OCI-LY3 (cell line): ENCODE data around the gene TTC28.

Experiments
- H2AFZ ChIP-seq: fragments of 200-600, 300-600 bp; shearing (Covaris generic); 2 replicates; pipeline ENCODE4 v1.6.0; 2014; ENCODE audit warnings: antibody characterized with exemption, low read depth, low read length
- H3K27ac ChIP-seq: fragments of 200-600, 300-600 bp; sonication (generic); 2 replicates; pipeline ENCODE4 v1.5.1; 2014; ENCODE audit warnings: mild to moderate bottlenecking, low read length, moderate library complexity, mixed read lengths
- H3K27me3 ChIP-seq: fragments of 200-600, 300-600 bp; sonication (generic); 2 replicates; pipeline ENCODE4 v1.6.1; 2014; ENCODE audit warnings: low read depth, low read length, mixed read lengths
- H3K36me3 ChIP-seq: fragments of 200-600, 300-600 bp; sonication (generic); replicated peaks from 2 replicates; pipeline ENCODE3; 2014; ENCODE audit warnings: low read depth, low read length, mixed read lengths
- H3K4me1 ChIP-seq: fragments of 300-600, 200-600 bp; sonication (generic); 2 replicates; pipeline ENCODE4 v1.6.1; 2014; ENCODE audit warnings: low read length, mixed read lengths
- H3K4me2 ChIP-seq: fragments of 200-600, 300-600 bp; sonication (generic); 2 replicates; pipeline ENCODE4 v1.6.1; 2014; ENCODE audit warnings: low read length, mixed read lengths
- H3K4me3 ChIP-seq: fragments of 300-600, 200-600 bp; sonication (generic); 2 replicates; pipeline ENCODE4 v1.5.1; 2014; ENCODE audit warnings: antibody characterized with exemption, mild to moderate bottlenecking, low read length, moderate library complexity
- H3K79me2 ChIP-seq: fragments of 300-600, 200-600 bp; shearing (Covaris generic); 2 replicates; pipeline ENCODE4 v1.6.1; 2014; ENCODE audit warnings: mild to moderate bottlenecking, low read length, mixed read lengths
- H3K9ac ChIP-seq: fragments of 300-600, 200-600 bp; shearing (Covaris generic); 2 replicates; pipeline ENCODE4 v1.6.0; 2014; ENCODE audit warnings: mild to moderate bottlenecking, low read length, moderate library complexity
- H3K9me3 ChIP-seq: fragments of 200-600, 300-600 bp; shearing (Covaris generic); 2 replicates; pipeline ENCODE4 v1.6.1; 2014; ENCODE audit warnings: low read length, mixed read lengths; ENCODE audit not compliant: insufficient read depth
- H4K20me1 ChIP-seq: fragments of 200-600, 300-600 bp; sonication (generic); 2 replicates; pipeline ENCODE4 v1.6.1; 2016; ENCODE audit warnings: low read length, mixed read lengths; ENCODE audit not compliant: insufficient read depth
- CTCF ChIP-seq: fragments of 200-600, 300-600 bp; sonication (generic); IDR thresholded peaks from 2 replicates; pipeline ENCODE4 v1.5.1; 2014; ENCODE audit warnings: antibody characterized with exemption, low read length, low read depth
- EZH2phosphoT487 ChIP-seq: fragments of 200-600 bp; shearing (Covaris generic); IDR thresholded peaks from 2 replicates; pipeline ENCODE4 v1.6.1; 2018; ENCODE audit warnings: antibody characterized with exemption, mixed run types, low read depth

Gene TTC28

GRCh38 chr22:28629420-28630176 is 50.0 kb downstream of the TTC28 start:
- Histone ChIP-seq H3K4me1 (no peaks in the 10 kb centered on the region), H3K79me2 (no peaks in the 10 kb centered on the region), H2AFZ (no peak overlapping the region), H3K36me3 (no peaks in the 10 kb centered on the region), H3K9me3 (no peaks in the 10 kb centered on the region), H4K20me1 (no peaks in the 10 kb centered on the region), H3K4me2 (no peak overlapping the region), H3K9ac (no peak overlapping the region), H3K27me3 (no peaks in the 10 kb centered on the region), H3K4me3 (no peak overlapping the region), H3K27ac (no peak overlapping the region)
- no peak for TF ChIP-seq EZH2phosphoT487
- no peak for TF ChIP-seq CTCF

DNA sequence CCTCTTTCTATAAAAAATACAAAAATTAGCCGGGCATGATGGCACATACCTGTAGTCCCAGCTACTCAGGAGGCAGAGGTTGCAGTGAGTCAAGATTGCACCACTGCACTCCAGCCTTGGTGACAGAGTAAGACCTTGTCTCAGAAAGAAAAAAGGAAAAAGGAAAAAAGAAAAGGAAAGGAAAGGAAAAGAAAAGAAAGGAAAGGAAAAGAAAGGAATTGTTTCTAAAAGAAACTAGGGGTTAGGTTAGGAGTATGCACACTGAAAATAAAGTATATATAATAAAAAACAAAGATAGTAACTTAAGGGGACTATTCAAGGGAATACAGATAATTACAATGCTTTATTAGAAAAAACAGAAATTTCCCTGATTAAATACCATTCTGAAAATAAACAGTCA is 50.9 kb downstream of the TTC28 start:
- no peaks in the 10 kb centered on the region for H3K79me2 ChIP-seq
- no peak overlapping the region for H3K9ac ChIP-seq
- H3K4me1 ChIP-seq = no peaks in the 10 kb centered on the region
- H4K20me1 ChIP-seq = no peaks in the 10 kb centered on the region
- no peaks in the 10 kb centered on the region for H3K36me3 ChIP-seq
- no peaks in the 10 kb centered on the region for H3K27me3 ChIP-seq
- TF ChIP-seq EZH2phosphoT487 (no peak), CTCF (no peak)
- no peaks in the 10 kb centered on the region for H3K9me3 ChIP-seq
- no peak overlapping the region for H2AFZ ChIP-seq
- no peak overlapping the region for H3K27ac ChIP-seq
- H3K4me2 ChIP-seq = no peak overlapping the region
- no peak overlapping the region for H3K4me3 ChIP-seq

DNA sequence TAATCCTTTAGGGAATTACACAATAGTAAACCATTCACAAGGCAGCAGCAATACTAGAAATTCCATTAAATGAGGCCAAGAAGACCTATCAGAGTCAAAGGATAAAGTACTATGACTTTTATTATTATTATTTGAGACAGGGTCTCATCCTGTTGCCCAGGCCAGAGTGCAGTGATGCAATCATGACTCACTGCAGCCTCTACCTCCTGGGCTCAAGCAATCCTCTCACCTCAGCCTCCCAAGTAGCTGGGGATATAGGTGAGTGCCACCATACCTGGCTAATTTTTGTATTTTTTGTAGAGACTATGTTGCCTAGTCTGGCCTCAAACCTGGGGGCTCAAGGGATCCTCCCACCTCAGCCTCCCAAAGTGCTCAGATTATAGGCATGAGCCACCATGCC is 51.8 kb downstream of the TTC28 start:
- H3K36me3 ChIP-seq = no peaks in the 10 kb centered on the region
- no peaks in the 10 kb centered on the region for H3K4me1 ChIP-seq
- H3K27ac ChIP-seq = no peak overlapping the region
- H3K79me2 ChIP-seq = no peaks in the 10 kb centered on the region
- no peaks in the 10 kb centered on the region for H4K20me1 ChIP-seq
- no peaks in the 10 kb centered on the region for H3K9me3 ChIP-seq
- H3K4me3 ChIP-seq = no peak overlapping the region
- no peak overlapping the region for H3K9ac ChIP-seq
- TF ChIP-seq CTCF (no peak), EZH2phosphoT487 (no peak)
- H3K4me2 ChIP-seq = no peak overlapping the region
- no peaks in the 10 kb centered on the region for H3K27me3 ChIP-seq
- no peak overlapping the region for H2AFZ ChIP-seq

- H3K9me3 ChIP-seq = no peaks in the 10 kb centered on the region
- no peaks in the 10 kb centered on the region for H3K36me3 ChIP-seq
- H3K4me1 ChIP-seq = no peaks in the 10 kb centered on the region
- H4K20me1 ChIP-seq = no peaks in the 10 kb centered on the region
- TF ChIP-seq EZH2phosphoT487 = no peak
- no peak for TF ChIP-seq CTCF
- no peaks in the 10 kb centered on the region for H3K27me3 ChIP-seq
- no peak overlapping the region for H3K4me3 ChIP-seq
- H3K79me2 ChIP-seq = no peaks in the 10 kb centered on the region
- H3K9ac ChIP-seq = no peak overlapping the region
- no peak overlapping the region for H2AFZ ChIP-seq
- no peak overlapping the region for H3K27ac ChIP-seq
- no peak overlapping the region for H3K4me2 ChIP-seq
Measured at GRCh38 chr22:28620244-28620922, 59.3 kb downstream of the TTC28 start.
